ENCODE results near the gene SEZ6.

DNA sequence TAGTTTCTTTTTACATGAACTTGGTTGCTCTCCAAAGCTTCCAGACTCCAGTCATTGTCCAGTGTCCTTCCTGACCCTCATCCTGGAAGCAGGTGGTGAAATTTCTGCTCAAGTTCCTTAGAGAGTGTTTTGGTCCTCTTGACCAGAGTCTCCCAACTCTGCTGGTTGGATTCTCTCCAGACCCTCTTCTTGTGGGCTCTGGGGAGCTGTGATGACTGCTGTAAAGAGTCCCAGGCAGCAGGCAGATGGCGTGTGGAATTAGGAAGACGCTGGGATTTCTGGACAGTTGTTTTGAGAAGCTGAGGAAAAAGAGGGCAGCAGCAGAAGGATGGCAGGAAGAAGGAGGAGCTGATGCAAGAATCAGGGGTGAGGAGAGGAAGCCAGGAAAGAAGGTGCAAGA, 1.6 kb upstream of the SEZ6 start:
- TF ChIP-seq, protein P1, sequence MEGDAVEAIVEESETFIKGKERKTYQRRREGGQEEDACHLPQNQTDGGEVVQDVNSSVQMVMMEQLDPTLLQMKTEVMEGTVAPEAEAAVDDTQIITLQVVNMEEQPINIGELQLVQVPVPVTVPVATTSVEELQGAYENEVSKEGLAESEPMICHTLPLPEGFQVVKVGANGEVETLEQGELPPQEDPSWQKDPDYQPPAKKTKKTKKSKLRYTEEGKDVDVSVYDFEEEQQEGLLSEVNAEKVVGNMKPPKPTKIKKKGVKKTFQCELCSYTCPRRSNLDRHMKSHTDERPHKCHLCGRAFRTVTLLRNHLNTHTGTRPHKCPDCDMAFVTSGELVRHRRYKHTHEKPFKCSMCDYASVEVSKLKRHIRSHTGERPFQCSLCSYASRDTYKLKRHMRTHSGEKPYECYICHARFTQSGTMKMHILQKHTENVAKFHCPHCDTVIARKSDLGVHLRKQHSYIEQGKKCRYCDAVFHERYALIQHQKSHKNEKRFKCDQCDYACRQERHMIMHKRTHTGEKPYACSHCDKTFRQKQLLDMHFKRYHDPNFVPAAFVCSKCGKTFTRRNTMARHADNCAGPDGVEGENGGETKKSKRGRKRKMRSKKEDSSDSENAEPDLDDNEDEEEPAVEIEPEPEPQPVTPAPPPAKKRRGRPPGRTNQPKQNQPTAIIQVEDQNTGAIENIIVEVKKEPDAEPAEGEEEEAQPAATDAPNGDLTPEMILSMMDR (IDR thresholded peaks at IDR 0.05) = no peak
- TF ChIP-seq EZH2 (IDR thresholded peaks at IDR 0.05) (no peak), EZH2phosphoT487 (IDR thresholded peaks at IDR 0.05) (no peak)

Measured in neural progenitor cell (in vitro differentiated cells).